Thoracic aorta (tissue), 2 donors: ENCODE measurements around the gene PHF20. TPM values are rescaled to one million over a fixed set of nuclear protein-coding genes. Genes with fewer than 3 reads are reported as not detected.
"Not testable (repeated sequence)": the region's sequence is repeated elsewhere in the genome, so short reads cannot be mapped to it uniquely, and the experiment has no call there.

ENCODE experiments used
- ATAC-seq: fragments of 150-250 bp; one replicate; pipeline ENCODE4 v1.8.0; 2017; ENCODE audit warnings: low read depth; ENCODE audit not compliant: insufficient number of reproducible peaks, low FRiP score
- DNase-seq: peaks from one replicate; pipeline ENCODE4 v3.0.0-alpha.2; 2020; ENCODE audit warnings: low spot score
- H3K27ac ChIP-seq, 2 donors: fragments of 200-600 bp; sonication (generic); 1 replicate in 1 of 2; 2 replicates in 1 of 2; pipeline ENCODE4 v1.5.1; 2016; ENCODE audit warnings: mild to moderate bottlenecking in 2 of 2, moderate library complexity in 2 of 2
- H3K27me3 ChIP-seq: fragments of 200-600 bp; sonication (generic); replicated peaks from 2 replicates; pipeline ENCODE4 v1.6.0; 2016; ENCODE audit warnings: mild to moderate bottlenecking; ENCODE audit not compliant: insufficient read depth
- H3K36me3 ChIP-seq: fragments of 200-600 bp; sonication (generic); one replicate; pipeline ENCODE4 v1.5.1; 2016
- H3K4me1 ChIP-seq, 2 donors: fragments of 200-600 bp; sonication (generic); 1 replicate in 1 of 2; 2 replicates in 1 of 2; pipeline versions ENCODE4 v1.5.1 to v1.6.0; 2016; ENCODE audit warnings: low read depth in 2 of 2, mild to moderate bottlenecking in 1 of 2; ENCODE audit not compliant: control insufficient read depth in 1 of 2
- H3K4me3 ChIP-seq: fragments of 200-600 bp; sonication (generic); 2 replicates; pipeline ENCODE4 v1.5.1; 2016; ENCODE audit warnings: mild to moderate bottlenecking
- H3K9me3 ChIP-seq: fragments of 200-600 bp; sonication (generic); 2 replicates; pipeline ENCODE4 v1.5.1; 2016
- CTCF ChIP-seq: fragments of 200-600 bp; sonication (generic); IDR thresholded peaks from one replicate; pipeline ENCODE4 v1.5.1; 2019; ENCODE audit warnings: antibody characterized with exemption
- total RNA-seq, 2 donors: library from RNA; depleted of rRNA; stranded (reverse); fragments of >200 nt; gene quantifications; one replicate each; pipeline versions ENCODE4 v1.1.0 to v1.2.3, GENCODE V29; 2016

Gene PHF20
- total RNA-seq, 2 donors from 2014 or later = 35.8 to 46.8 TPM

- no peak for TF ChIP-seq CTCF
- no peaks in the 10 kb centered on the region for H3K27me3 ChIP-seq
- peak overlapping the region; percentile 99 for H3K4me3 ChIP-seq
- no peak for ATAC-seq
- H3K36me3 ChIP-seq = peaks cover 24% of the 10 kb centered on the region
- H3K27ac ChIP-seq = peak overlapping the region; percentile 99 to 100
- H3K4me1 ChIP-seq = peaks cover 33 to 35% of the 10 kb centered on the region in 2 donors
- no peaks in the 10 kb centered on the region for H3K9me3 ChIP-seq
- DNase-seq = no peak
Measured at GRCh38 chr20:35742741-35743523, 28.9 kb upstream of the PHF20 start.

- Histone ChIP-seq H3K4me3 (peak overlapping the region; percentile 99), H3K27me3 (no peaks in the 10 kb centered on the region), H3K27ac (peak overlapping the region; percentile 99 to 100), H3K9me3 (no peaks in the 10 kb centered on the region), H3K36me3 (peaks cover 15% of the 10 kb centered on the region), H3K4me1 (peaks cover 24 to 25% of the 10 kb centered on the region in 2 donors)
- no peak for DNase-seq
- no peak for TF ChIP-seq CTCF
- no peak for ATAC-seq
Measured at GRCh38 chr20:35743693-35744491, 27.9 kb upstream of the PHF20 start.

- Histone ChIP-seq H3K36me3 (peaks cover 12% of the 10 kb centered on the region), H3K4me1 (peaks cover 18 to 20% of the 10 kb centered on the region in 2 donors), H3K4me3 (peak overlapping the region; percentile 99), H3K27ac (peak overlapping the region in 1 of 2 donors; percentile 100)
- DNase-seq, ATAC-seq, H3K9me3 ChIP-seq, H3K27me3 ChIP-seq: not testable (repeated sequence)
Measured at GRCh38 chr20:35744492-35744841, 27.3 kb upstream of the PHF20 start.

- DNase-seq (no peak), ATAC-seq (no peak)
- no peaks in the 10 kb centered on the region for H3K27me3 ChIP-seq
- H3K4me3 ChIP-seq = no peak overlapping the region
- TF ChIP-seq CTCF = no peak
- no peaks in the 10 kb centered on the region for H3K4me1 ChIP-seq
- no peak overlapping the region for H3K27ac ChIP-seq
- H3K9me3 ChIP-seq = no peaks in the 10 kb centered on the region
- H3K36me3 ChIP-seq = no peaks in the 10 kb centered on the region
Measured at GRCh38 chr20:35750611-35751010, 21.2 kb upstream of the PHF20 start.

GRCh38 chr20:35756404-35756803 lies 15.4 kb upstream of the PHF20 start:
- no peak overlapping the region for H3K27ac ChIP-seq

More at GRCh38 chr20:35756404-35756803, 15.4 kb upstream of the PHF20 start:
- Histone ChIP-seq H3K27me3 (no peaks in the 10 kb centered on the region), H3K9me3 (no peaks in the 10 kb centered on the region), H3K36me3 (no peaks in the 10 kb centered on the region), H3K4me1 (no peaks in the 10 kb centered on the region), H3K4me3 (no peak overlapping the region)
- DNase-seq (no peak), ATAC-seq (no peak)
- no peak for TF ChIP-seq CTCF
